Measurements from ENCODE around the gene TMEM175. TPM values are rescaled to one million over a fixed set of nuclear protein-coding genes. Genes with fewer than 3 reads are reported as not detected.
A peak's percentile ranks its signal among the peaks of the same experiment; 100 is the strongest.
"Not testable (repeated sequence)": the region's sequence is repeated elsewhere in the genome, so short reads cannot be mapped to it uniquely, and the experiment has no call there.

TMEM175 gene
- total RNA-seq, 2 experiments from 2014 or later = 13.8 to 15.8 TPM

- POLR2A ChIA-PET = no interaction called here
- Mint-ChIP-seq H3K27ac (no peak overlapping the region), H3K27me3 (no peaks in the 10 kb centered on the region), H3K36me3 (peaks cover 16% of the 10 kb centered on the region), H3K4me1 (ENCODE audit: low read depth) (peaks cover 30% of the 10 kb centered on the region), H3K9me3 (peaks cover 4% of the 10 kb centered on the region), H3K4me3 (no peak overlapping the region)
- intact Hi-C loops (cut with micrococcal nuclease) = no loop called here
- CTCF ChIA-PET = no interaction called here
- DNase-seq = no peak
Observed at GRCh38 chr4:912548-913279, 19.5 kb upstream of the TMEM175 start.

- intact Hi-C loops (cut with micrococcal nuclease) = no loop called here
- no peak for DNase-seq
- Mint-ChIP-seq H3K9me3 (peaks cover 10% of the 10 kb centered on the region), H3K4me3 (no peak overlapping the region), H3K4me1 (ENCODE audit: low read depth) (peaks cover 32% of the 10 kb centered on the region), H3K36me3 (peaks cover 21% of the 10 kb centered on the region), H3K27me3 (no peaks in the 10 kb centered on the region), H3K27ac (no peak overlapping the region)
- ChIA-PET CTCF (no interaction called here), POLR2A (no interaction called here)
Observed at GRCh38 chr4:913280-913618, 19.0 kb upstream of the TMEM175 start.

GRCh38 chr4:914531-914930 is 17.7 kb upstream of the TMEM175 start:
- ChIA-PET POLR2A (no interaction called here), CTCF (no interaction called here)
- Mint-ChIP-seq H3K36me3 (peaks cover 22% of the 10 kb centered on the region), H3K4me3 (no peak overlapping the region), H3K4me1 (ENCODE audit: low read depth) (peaks cover 36% of the 10 kb centered on the region), H3K27ac (no peak overlapping the region), H3K9me3 (peaks cover 12% of the 10 kb centered on the region), H3K27me3 (no peaks in the 10 kb centered on the region)
- DNase-seq = no peak
- intact Hi-C loops (cut with micrococcal nuclease) = no loop called here

- Mint-ChIP-seq H3K9me3 (peaks cover 12% of the 10 kb centered on the region), H3K27me3 (no peaks in the 10 kb centered on the region), H3K36me3 (peaks cover 23% of the 10 kb centered on the region), H3K27ac (no peak overlapping the region), H3K4me3 (no peak overlapping the region), H3K4me1 (ENCODE audit: low read depth) (peaks cover 39% of the 10 kb centered on the region)
- ChIA-PET POLR2A (no interaction called here), CTCF (no interaction called here)
- intact Hi-C loops (cut with micrococcal nuclease) = no loop called here
- no peak for DNase-seq
Observed at GRCh38 chr4:915041-915474, 17.2 kb upstream of the TMEM175 start.

- no peak for DNase-seq
- H3K4me3 Mint-ChIP-seq = no peak overlapping the region
- POLR2A ChIA-PET = no interaction called here
- H3K27ac Mint-ChIP-seq = no peak overlapping the region
- H3K4me1 Mint-ChIP-seq (ENCODE audit: low read depth) = peaks cover 39% of the 10 kb centered on the region
- peaks cover 12% of the 10 kb centered on the region for H3K9me3 Mint-ChIP-seq
- CTCF ChIA-PET = no interaction called here
- H3K36me3 Mint-ChIP-seq = peaks cover 23% of the 10 kb centered on the region
- intact Hi-C loops (cut with micrococcal nuclease) = no loop called here
- no peaks in the 10 kb centered on the region for H3K27me3 Mint-ChIP-seq
Observed at GRCh38 chr4:915595-915994, 16.7 kb upstream of the TMEM175 start.

GRCh38 chr4:917466-917865 is 14.8 kb upstream of the TMEM175 start:
- no peaks in the 10 kb centered on the region for H3K27me3 Mint-ChIP-seq
- H3K9me3 Mint-ChIP-seq = peaks cover 12% of the 10 kb centered on the region
- intact Hi-C loops (cut with micrococcal nuclease) = no loop called here
- H3K4me1 Mint-ChIP-seq (ENCODE audit: low read depth) = peaks cover 56% of the 10 kb centered on the region
- no peak for DNase-seq
- no peak overlapping the region for H3K4me3 Mint-ChIP-seq
- CTCF ChIA-PET = interaction anchor here (0.6 to 1.1 kb wide), 2 partner anchors 15 to 61 kb away, joined by 3 read pairs; no protein-coding TSS in a partner anchor
- peaks cover 19% of the 10 kb centered on the region for H3K36me3 Mint-ChIP-seq
- POLR2A ChIA-PET = no interaction called here
- H3K27ac Mint-ChIP-seq = no peak overlapping the region

- POLR2A ChIA-PET = no interaction called here
- Mint-ChIP-seq H3K4me3 (no peak overlapping the region), H3K9me3 (peaks cover 12% of the 10 kb centered on the region), H3K36me3 (peaks cover 17% of the 10 kb centered on the region), H3K27me3 (no peaks in the 10 kb centered on the region), H3K27ac (no peak overlapping the region), H3K4me1 (ENCODE audit: low read depth) (peaks cover 61% of the 10 kb centered on the region)
- DNase-seq = no peak
- intact Hi-C loops (cut with micrococcal nuclease) = no loop called here
- CTCF ChIA-PET = interaction anchor here (0.6 to 1.1 kb wide), 3 partner anchors 15 to 240 kb away, joined by 3 read pairs; no protein-coding TSS in a partner anchor
Observed at GRCh38 chr4:917992-918391, 14.3 kb upstream of the TMEM175 start.

- H3K4me3 Mint-ChIP-seq; POLR2A ChIA-PET; intact Hi-C loops (cut with micrococcal nuclease); H3K27ac Mint-ChIP-seq; H3K27me3 Mint-ChIP-seq; DNase-seq: not testable (repeated sequence)
- H3K4me1 Mint-ChIP-seq (ENCODE audit: low read depth) = peaks cover 62% of the 10 kb centered on the region
- H3K9me3 Mint-ChIP-seq = peaks cover 12% of the 10 kb centered on the region
- peaks cover 17% of the 10 kb centered on the region for H3K36me3 Mint-ChIP-seq
- CTCF ChIA-PET = interaction anchor here (0.6 to 1.1 kb wide), 2 partner anchors 16 to 239 kb away, joined by 3 read pairs; no protein-coding TSS in a partner anchor
Observed at GRCh38 chr4:918591-918990, 13.7 kb upstream of the TMEM175 start.

- H3K27ac Mint-ChIP-seq; intact Hi-C loops (cut with micrococcal nuclease); H3K4me3 Mint-ChIP-seq; H3K27me3 Mint-ChIP-seq; DNase-seq: not testable (repeated sequence)
- peaks cover 12% of the 10 kb centered on the region for H3K9me3 Mint-ChIP-seq
- ChIA-PET POLR2A (interaction anchor here (0.9 kb wide), 1 partner anchor 13 kb away, joined by 3 read pairs; the partner anchor contains the start of gene TMEM175), CTCF (interaction anchor here (0.6 kb wide), 1 partner anchor 68 kb away, joined by 3 read pairs; the partner anchor contains the start of gene IDUA)
- peaks cover 64% of the 10 kb centered on the region for H3K4me1 Mint-ChIP-seq (ENCODE audit: low read depth)
- peaks cover 17% of the 10 kb centered on the region for H3K36me3 Mint-ChIP-seq
Observed at GRCh38 chr4:919004-919680, 13.1 kb upstream of the TMEM175 start.

- Mint-ChIP-seq H3K4me3 (peak overlapping the region; percentile 20), H3K4me1 (ENCODE audit: low read depth) (peaks cover 63% of the 10 kb centered on the region), H3K27me3 (no peaks in the 10 kb centered on the region), H3K9me3 (peaks cover 12% of the 10 kb centered on the region), H3K36me3 (peaks cover 17% of the 10 kb centered on the region), H3K27ac (peak overlapping the region; percentile 55)
- ChIA-PET POLR2A (no interaction called here), CTCF (interaction anchor here (0.7 to 1.6 kb wide), 4 partner anchors 10 to 180 kb away, joined by 3 to 5 read pairs (median 4); partner anchors contain the start of genes GAK, IDUA and TMEM175)
- DNase-seq = peak; percentile 47
- intact Hi-C loops (cut with micrococcal nuclease) = loop anchor here (1.0 kb wide), 1 partner anchor 8 kb away; no protein-coding TSS in a partner anchor
Observed at GRCh38 chr4:921830-922331, 10.4 kb upstream of the TMEM175 start.

GRCh38 chr4:924107-925096 is 7.9 kb upstream of the TMEM175 start:
- Mint-ChIP-seq H3K9me3 (no peaks in the 10 kb centered on the region), H3K4me3 (no peak overlapping the region), H3K4me1 (ENCODE audit: low read depth) (peaks cover 64% of the 10 kb centered on the region), H3K27ac (peak overlapping the region; percentile 72), H3K27me3 (no peaks in the 10 kb centered on the region), H3K36me3 (peaks cover 9% of the 10 kb centered on the region)
- CTCF ChIA-PET = no interaction called here
- DNase-seq = peak; percentile 60
- intact Hi-C loops (cut with micrococcal nuclease) = no loop called here
- POLR2A ChIA-PET = interaction anchor here (1.5 kb wide), 1 partner anchor 8 kb away, joined by 6 read pairs; the partner anchor contains the start of genes GAK and TMEM175
